Liver (tissue), 3 donors: ENCODE results near the gene TEX48.

Source experiments
- EGR1 ChIP-seq, 2 donors: IDR thresholded peaks; 2 replicates each; pipeline ENCODE4 v1.6.1; 2016 to 2018; ENCODE audit warnings: antibody characterized with exemption in 2 of 2, low read depth in 2 of 2
- FOXA1 ChIP-seq: IDR thresholded peaks from 2 replicates; pipeline ENCODE4 v1.6.1; 2016; ENCODE audit warnings: antibody characterized with exemption
- GABPA ChIP-seq, 2 donors: IDR thresholded peaks in 1 of 2; conservative IDR thresholded peaks in 1 of 2; 2 replicates each; pipeline ENCODE4 v1.6.1; 2016; ENCODE audit warnings: antibody characterized with exemption in 2 of 2, mild to moderate bottlenecking in 1 of 2, moderate library complexity in 1 of 2
- HNF4G ChIP-seq: IDR thresholded peaks from 2 replicates; pipeline ENCODE4 v1.6.1; 2016; ENCODE audit warnings: antibody characterized with exemption
- RAD21 ChIP-seq, 2 donors: IDR thresholded peaks; 2 replicates each; pipeline ENCODE4 v1.6.1; 2016; ENCODE audit warnings: antibody characterized with exemption in 2 of 2, mild to moderate bottlenecking in 2 of 2
- RXRA ChIP-seq, 2 donors: IDR thresholded peaks; 2 replicates each; pipeline ENCODE4 v1.6.1; 2017 to 2018; ENCODE audit warnings: antibody characterized with exemption in 2 of 2, mild to moderate bottlenecking in 1 of 2
- SP1 ChIP-seq: IDR thresholded peaks from 2 replicates; pipeline ENCODE4 v1.6.1; 2018; ENCODE audit warnings: antibody characterized with exemption, mild to moderate bottlenecking
- TAF1 ChIP-seq: conservative IDR thresholded peaks from 2 replicates; pipeline ENCODE4 v1.6.1; 2016; ENCODE audit warnings: antibody characterized with exemption, mild to moderate bottlenecking
- YY1 ChIP-seq: IDR thresholded peaks from 2 replicates; pipeline ENCODE4 v1.6.1; 2016; ENCODE audit warnings: antibody characterized with exemption, mild to moderate bottlenecking
- TF ChIP-seq, protein P1 (sequence below): fragments of 150-350 bp; IDR thresholded peaks from 2 replicates; pipeline ENCODE4 v1.5.1; 2017; ENCODE audit warnings: improper control_type of control experiment, low read depth, low read length; ENCODE audit not compliant: missing input control
- TF ChIP-seq, protein P2 (sequence below): IDR thresholded peaks from 2 replicates; pipeline ENCODE4 v1.6.1; 2016; ENCODE audit warnings: antibody characterized with exemption
- TF ChIP-seq, protein P3 (sequence below): IDR thresholded peaks from 2 replicates; pipeline ENCODE4 v1.6.1; 2016; ENCODE audit warnings: antibody characterized with exemption, mild to moderate bottlenecking
- TF ChIP-seq, protein P4 (sequence below): IDR thresholded peaks from 2 replicates; pipeline ENCODE4 v1.6.1; 2016; ENCODE audit warnings: antibody characterized with exemption
- TF ChIP-seq, protein P5 (sequence below): IDR thresholded peaks from 2 replicates; pipeline ENCODE4 v1.6.1; 2016; ENCODE audit warnings: antibody characterized with exemption
- donor health status: healthy.
- donor health status: healthy.

DNA sequence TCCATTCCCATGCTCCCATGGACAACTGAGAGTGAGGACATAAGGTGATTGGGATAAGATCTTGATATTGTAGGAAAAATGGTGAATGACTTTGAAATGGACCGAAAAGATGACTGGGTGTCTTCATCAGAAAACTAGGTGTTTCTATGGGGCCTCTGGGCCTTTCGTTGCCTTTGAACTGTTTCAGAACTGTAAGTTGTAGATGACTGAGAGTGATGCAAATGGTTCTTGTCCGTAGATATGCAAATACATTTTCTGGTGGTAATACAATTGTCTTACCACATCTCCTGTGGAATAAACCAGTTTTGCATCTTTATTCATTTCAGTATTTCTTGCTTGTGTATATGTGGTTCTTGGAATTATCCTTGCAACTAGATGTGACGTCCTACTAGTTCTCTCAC lies 16.0 kb upstream of the TEX48 start:
- TF ChIP-seq FOXA1 (no peak), GABPA (IDR thresholded peaks at IDR 0.05 in 1 of 2, conservative IDR thresholded peaks at IDR 0.05 in 1 of 2) (no peak), RAD21 (IDR thresholded peaks at IDR 0.05) (no peak), RXRA (IDR thresholded peaks at IDR 0.05) (no peak), YY1 (no peak), TAF1 (no peak), SP1 (no peak), EGR1 (IDR thresholded peaks at IDR 0.05; ENCODE audit: low read depth in 2 of 2) (no peak), HNF4G (no peak)
- TF ChIP-seq, protein P1, sequence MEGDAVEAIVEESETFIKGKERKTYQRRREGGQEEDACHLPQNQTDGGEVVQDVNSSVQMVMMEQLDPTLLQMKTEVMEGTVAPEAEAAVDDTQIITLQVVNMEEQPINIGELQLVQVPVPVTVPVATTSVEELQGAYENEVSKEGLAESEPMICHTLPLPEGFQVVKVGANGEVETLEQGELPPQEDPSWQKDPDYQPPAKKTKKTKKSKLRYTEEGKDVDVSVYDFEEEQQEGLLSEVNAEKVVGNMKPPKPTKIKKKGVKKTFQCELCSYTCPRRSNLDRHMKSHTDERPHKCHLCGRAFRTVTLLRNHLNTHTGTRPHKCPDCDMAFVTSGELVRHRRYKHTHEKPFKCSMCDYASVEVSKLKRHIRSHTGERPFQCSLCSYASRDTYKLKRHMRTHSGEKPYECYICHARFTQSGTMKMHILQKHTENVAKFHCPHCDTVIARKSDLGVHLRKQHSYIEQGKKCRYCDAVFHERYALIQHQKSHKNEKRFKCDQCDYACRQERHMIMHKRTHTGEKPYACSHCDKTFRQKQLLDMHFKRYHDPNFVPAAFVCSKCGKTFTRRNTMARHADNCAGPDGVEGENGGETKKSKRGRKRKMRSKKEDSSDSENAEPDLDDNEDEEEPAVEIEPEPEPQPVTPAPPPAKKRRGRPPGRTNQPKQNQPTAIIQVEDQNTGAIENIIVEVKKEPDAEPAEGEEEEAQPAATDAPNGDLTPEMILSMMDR = no peak
- TF ChIP-seq, protein P2, sequence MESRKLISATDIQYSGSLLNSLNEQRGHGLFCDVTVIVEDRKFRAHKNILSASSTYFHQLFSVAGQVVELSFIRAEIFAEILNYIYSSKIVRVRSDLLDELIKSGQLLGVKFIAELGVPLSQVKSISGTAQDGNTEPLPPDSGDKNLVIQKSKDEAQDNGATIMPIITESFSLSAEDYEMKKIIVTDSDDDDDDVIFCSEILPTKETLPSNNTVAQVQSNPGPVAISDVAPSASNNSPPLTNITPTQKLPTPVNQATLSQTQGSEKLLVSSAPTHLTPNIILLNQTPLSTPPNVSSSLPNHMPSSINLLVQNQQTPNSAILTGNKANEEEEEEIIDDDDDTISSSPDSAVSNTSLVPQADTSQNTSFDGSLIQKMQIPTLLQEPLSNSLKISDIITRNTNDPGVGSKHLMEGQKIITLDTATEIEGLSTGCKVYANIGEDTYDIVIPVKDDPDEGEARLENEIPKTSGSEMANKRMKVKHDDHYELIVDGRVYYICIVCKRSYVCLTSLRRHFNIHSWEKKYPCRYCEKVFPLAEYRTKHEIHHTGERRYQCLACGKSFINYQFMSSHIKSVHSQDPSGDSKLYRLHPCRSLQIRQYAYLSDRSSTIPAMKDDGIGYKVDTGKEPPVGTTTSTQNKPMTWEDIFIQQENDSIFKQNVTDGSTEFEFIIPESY = no peak
- TF ChIP-seq, protein P3, sequence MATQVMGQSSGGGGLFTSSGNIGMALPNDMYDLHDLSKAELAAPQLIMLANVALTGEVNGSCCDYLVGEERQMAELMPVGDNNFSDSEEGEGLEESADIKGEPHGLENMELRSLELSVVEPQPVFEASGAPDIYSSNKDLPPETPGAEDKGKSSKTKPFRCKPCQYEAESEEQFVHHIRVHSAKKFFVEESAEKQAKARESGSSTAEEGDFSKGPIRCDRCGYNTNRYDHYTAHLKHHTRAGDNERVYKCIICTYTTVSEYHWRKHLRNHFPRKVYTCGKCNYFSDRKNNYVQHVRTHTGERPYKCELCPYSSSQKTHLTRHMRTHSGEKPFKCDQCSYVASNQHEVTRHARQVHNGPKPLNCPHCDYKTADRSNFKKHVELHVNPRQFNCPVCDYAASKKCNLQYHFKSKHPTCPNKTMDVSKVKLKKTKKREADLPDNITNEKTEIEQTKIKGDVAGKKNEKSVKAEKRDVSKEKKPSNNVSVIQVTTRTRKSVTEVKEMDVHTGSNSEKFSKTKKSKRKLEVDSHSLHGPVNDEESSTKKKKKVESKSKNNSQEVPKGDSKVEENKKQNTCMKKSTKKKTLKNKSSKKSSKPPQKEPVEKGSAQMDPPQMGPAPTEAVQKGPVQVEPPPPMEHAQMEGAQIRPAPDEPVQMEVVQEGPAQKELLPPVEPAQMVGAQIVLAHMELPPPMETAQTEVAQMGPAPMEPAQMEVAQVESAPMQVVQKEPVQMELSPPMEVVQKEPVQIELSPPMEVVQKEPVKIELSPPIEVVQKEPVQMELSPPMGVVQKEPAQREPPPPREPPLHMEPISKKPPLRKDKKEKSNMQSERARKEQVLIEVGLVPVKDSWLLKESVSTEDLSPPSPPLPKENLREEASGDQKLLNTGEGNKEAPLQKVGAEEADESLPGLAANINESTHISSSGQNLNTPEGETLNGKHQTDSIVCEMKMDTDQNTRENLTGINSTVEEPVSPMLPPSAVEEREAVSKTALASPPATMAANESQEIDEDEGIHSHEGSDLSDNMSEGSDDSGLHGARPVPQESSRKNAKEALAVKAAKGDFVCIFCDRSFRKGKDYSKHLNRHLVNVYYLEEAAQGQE = no peak
- TF ChIP-seq, protein P4, sequence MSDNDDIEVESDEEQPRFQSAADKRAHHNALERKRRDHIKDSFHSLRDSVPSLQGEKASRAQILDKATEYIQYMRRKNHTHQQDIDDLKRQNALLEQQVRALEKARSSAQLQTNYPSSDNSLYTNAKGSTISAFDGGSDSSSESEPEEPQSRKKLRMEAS = no peak
- TF ChIP-seq, protein P5, sequence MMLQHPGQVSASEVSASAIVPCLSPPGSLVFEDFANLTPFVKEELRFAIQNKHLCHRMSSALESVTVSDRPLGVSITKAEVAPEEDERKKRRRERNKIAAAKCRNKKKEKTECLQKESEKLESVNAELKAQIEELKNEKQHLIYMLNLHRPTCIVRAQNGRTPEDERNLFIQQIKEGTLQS = no peak
